Heart right ventricle (tissue), 16 donors: Measurements from ENCODE around the gene ZNF609. TPM values are rescaled to one million over a fixed set of nuclear protein-coding genes. Genes with fewer than 3 reads are reported as not detected.

Experiments used
- ATAC-seq, 8 donors: fragments of 200-7000 bp; cut with Tn5 transposase; one replicate each; pipeline ENCODE4 v1.9.1; 2020; ENCODE audit warnings: mild to moderate bottlenecking in 8 of 8, moderate library complexity in 8 of 8, moderate number of reproducible peaks in 1 of 8
- DNase-seq, 2 donors: peaks; one replicate each; pipeline ENCODE4 v3.0.0-alpha.2; 2020
- H3K27ac ChIP-seq, 10 donors: fragments of 200-600 bp; sonication (generic) in 2 of 10; one replicate each; pipeline versions ENCODE4 v1.5.0 to v1.8.0; 2020 to 2022; ENCODE audit warnings: mild to moderate bottlenecking in 3 of 10
- H3K27me3 ChIP-seq, 7 donors: fragments of 200-600 bp; one replicate each; pipeline ENCODE4 v1.8.0; 2021 to 2022; ENCODE audit warnings: mild to moderate bottlenecking in 2 of 7
- H3K36me3 ChIP-seq, 9 donors: fragments of 200-600 bp; sonication (generic) in 1 of 9; one replicate each; pipeline versions ENCODE4 v1.5.0 to v1.8.0; 2020 to 2022; ENCODE audit warnings: mild to moderate bottlenecking in 2 of 9
- H3K4me1 ChIP-seq, 9 donors: fragments of 200-600 bp; sonication (generic) in 1 of 9; one replicate each; pipeline versions ENCODE4 v1.5.0 to v1.8.0; 2020 to 2022; ENCODE audit warnings: mild to moderate bottlenecking in 4 of 9
- H3K4me3 ChIP-seq, 10 donors: fragments of 200-600 bp; sonication (generic) in 2 of 10; one replicate each; pipeline versions ENCODE4 v1.5.0 to v1.8.0; 2020 to 2022; ENCODE audit warnings: mild to moderate bottlenecking in 7 of 10, moderate library complexity in 2 of 10
- H3K9me3 ChIP-seq, 11 donors: fragments of 200-600 bp in 10 of 11; sonication (generic) in 2 of 11; one replicate each; pipeline versions ENCODE4 v1.5.0 to v1.8.0; 2013 to 2022; ENCODE audit warnings: mild to moderate bottlenecking in 2 of 11, control low read depth in 1 of 11, moderate library complexity in 1 of 11
- CTCF ChIP-seq, 9 donors: fragments of 200-600 bp; sonication (generic) in 2 of 9; IDR thresholded peaks; one replicate each; pipeline versions ENCODE4 v1.5.0 to v1.8.0; 2021 to 2022; ENCODE audit warnings: antibody characterized with exemption in 9 of 9, mild to moderate bottlenecking in 5 of 9, moderate library complexity in 1 of 9
- WGBS, 2 donors: extraction: QIAGEN DNeasy Blood & Tissue Kit; methylation state at CpG; one replicate each; pipeline ENCODE4 v1.1.7; 2013; ENCODE audit warnings: inconsistent platforms in 1 of 2; 5-methylcytosine and 5-hydroxymethylcytosine counted together
- intact Hi-C, 10 donors: fragments of 100-400 bp; cut with DNase I; formaldehyde crosslinking; loops; one replicate each; pipeline versions ENCODE4 v1.11.1 to v1.14.2; 2022
- polyA plus RNA-seq, 2 donors: library from polyadenylated mRNA; stranded (reverse); fragments of 200-250 nt; gene quantifications; one replicate each; pipeline ENCODE4 v1.2.3, GENCODE V29; 2013
- total RNA-seq, 10 donors: library from RNA; stranded (reverse); fragmentation: NEBNext Ultra II Directional in 3 of 10; extraction: Animal tissue kit (Norgen Biotek cat#: 25700) in 3 of 10; gene quantifications; one replicate each; pipeline versions ENCODE4 v1.2.1 to v1.2.4, GENCODE V29; 2021 to 2023
- donor health status: Arrhythmogenic right ventricular cardiomyopathy.
- donor health status: ischemic (EF 13 %, LVEDD 7.1; RV severe dilation, severe dysfunction).
- donor health status: healthy with polysubstance abuse.
- donor health status: DM: no; HTN: yes; CAD: no.
- donor health status: DM: no; HTN: no; CAD: no.
- donor health status: ischemic (EF 25% LVEDD 6.9; RV normal size, moderate dysfunction).
- donor health status: ischemic (EF 25% LVEDD 5.7; RV mildly dilated, moderate dysfunction).
- donor health status: healthy.
- donor health status: DM: yes; HTN: yes; CAD: no.
- donor health status: Ischemic cardiomyopathy.
- donor health status: ischemic (EF 35%, LVEDD 5.7; RV mildly dilated, moderate dysfunction).
- donor health status: nonischemic (EF 11% LVEDD 7.7; RV severe dilation, severe dysfunction).
- donor health status: DM: yes; HTN: yes; CAD: no.
- donor health status: PGD.
- donor health status: ischemic (EF 29% LVEDD 5.4; RV normal size, mild dysfunction).
- donor health status: nonischemic (EF 23%, LVEDD 6.1; RV moderate dilation, normal function).

Gene ZNF609
- total and polyA plus RNA-seq, 12 donors = 4.0 to 19.2 (median 15.8) TPM

GRCh38 chr15:64717735-64718495 lies 257.5 kb downstream of the ZNF609 start:
- ATAC-seq = peak; percentile 36 to 75 (median 54)
- TF ChIP-seq CTCF (IDR thresholded peaks at IDR 0.05) = no peak
- Histone ChIP-seq H3K4me1 (peaks cover 15 to 43% (median 29%) of the 10 kb centered on the region in 9 donors), H3K9me3 (no peaks in the 10 kb centered on the region), H3K36me3 (peaks cover 0 to 42% (median 0%) of the 10 kb centered on the region in 9 donors), H3K4me3 (peak overlapping the region in 8 of 10 donors; percentile 9 to 43 (median 25)), H3K27ac (peak overlapping the region; percentile 83 to 97 (median 89)), H3K27me3 (no peaks in the 10 kb centered on the region)
- 43 to 44% methylated on average over 18 of the region's 18 CpGs for WGBS, 2 donors
- DNase-seq = peak in 1 of 2 donors; percentile 54
- intact Hi-C loops = loop anchor here in 2 of 10 donors (2.0 kb wide), 2 partner anchors 15 to 19 kb away; no protein-coding TSS in a partner anchor

GRCh38 chr15:64720188-64720587 lies 259.8 kb downstream of the ZNF609 start:
- Histone ChIP-seq H3K36me3 (peaks cover 0 to 25% (median 0%) of the 10 kb centered on the region in 9 donors), H3K4me1 (peaks cover 15 to 43% (median 29%) of the 10 kb centered on the region in 9 donors), H3K9me3 (no peaks in the 10 kb centered on the region), H3K27me3 (no peaks in the 10 kb centered on the region), H3K27ac (peak overlapping the region; percentile 16 to 97 (median 78)), H3K4me3 (no peak overlapping the region)
- intact Hi-C loops = no loop called here
- ATAC-seq (peak in 4 of 8 donors; percentile 26 to 63 (median 47)), DNase-seq (no peak)
- no peak for TF ChIP-seq CTCF (IDR thresholded peaks at IDR 0.05)
- 56 to 71% methylated on average over 3 of the region's 3 CpGs for WGBS, 2 donors

- Histone ChIP-seq H3K27me3 (no peaks in the 10 kb centered on the region), H3K9me3 (no peaks in the 10 kb centered on the region), H3K4me1 (peaks cover 0 to 15% (median 4%) of the 10 kb centered on the region in 9 donors), H3K4me3 (no peak overlapping the region), H3K36me3 (peaks cover 0 to 39% (median 0%) of the 10 kb centered on the region in 9 donors), H3K27ac (no peak overlapping the region)
- ATAC-seq = no peak
- intact Hi-C loops = loop anchor here in 9 of 10 donors (2.0 to 10.0 kb wide), 5 partner anchors 81 to 185 kb away; partner anchors contain the start of gene ANKDD1A (in 1 of the 9)
- 85 to 89% methylated on average over 5 of the region's 5 CpGs for WGBS, 2 donors
- TF ChIP-seq CTCF (IDR thresholded peaks at IDR 0.05) = no peak
- DNase-seq = no peak
These were observed 269.8 kb downstream of the ZNF609 start for GRCh38 chr15:64730151-64730550.

- Histone ChIP-seq H3K36me3 (peaks cover 0 to 33% (median 0%) of the 10 kb centered on the region in 9 donors), H3K4me1 (peaks cover 0 to 15% (median 4%) of the 10 kb centered on the region in 9 donors), H3K4me3 (no peak overlapping the region), H3K27ac (no peak overlapping the region), H3K27me3 (no peaks in the 10 kb centered on the region), H3K9me3 (no peaks in the 10 kb centered on the region)
- 23 to 37% methylated on average over 16 of the region's 16 CpGs for WGBS, 2 donors
- peak; percentile 80 to 98 (median 91) for TF ChIP-seq CTCF (IDR thresholded peaks at IDR 0.05)
- ATAC-seq (peak; percentile 56 to 88 (median 72)), DNase-seq (peak; percentile 84 to 85)
- intact Hi-C loops = loop anchor here (1.0 to 10.0 kb wide), 8 partner anchors 78 to 184 kb away; partner anchors contain the start of gene ANKDD1A (in 1 of the 10)
These were observed 270.8 kb downstream of the ZNF609 start for GRCh38 chr15:64731012-64731804.
